ENCODE measurements around the gene ISM1.

ISM1 gene

GRCh38 chr20:13286052-13286451, 65.0 kb downstream of the ISM1 start:
- peaks cover 0 to 22% (median 5%) of the 10 kb centered on the region in 3 donors for H3K36me3 ChIP-seq
- no peak overlapping the region for H3K27ac ChIP-seq

GRCh38 chr20:13286607-13287006, 65.5 kb downstream of the ISM1 start:
- TF ChIP-seq CTCF (IDR thresholded peaks at IDR 0.05), result no peak
- H3K4me1 ChIP-seq, result no peaks in the 10 kb centered on the region
- H3K9me3 ChIP-seq, result no peaks in the 10 kb centered on the region
- intact Hi-C loops (cut with DNase I; ENCODE audit: low total_unique reads), result no loop called here
- H3K4me3 ChIP-seq, result no peak overlapping the region
- H3K36me3 ChIP-seq, result peaks cover 0 to 22% (median 4%) of the 10 kb centered on the region in 3 donors
- H3K27me3 ChIP-seq, result no peaks in the 10 kb centered on the region
- no peak for DNase-seq
- H3K27ac ChIP-seq, result no peak overlapping the region

More at GRCh38 chr20:13286052-13286451, 65.0 kb downstream of the ISM1 start:
- no peak for TF ChIP-seq CTCF (IDR thresholded peaks at IDR 0.05)
- Histone ChIP-seq H3K4me1 (no peaks in the 10 kb centered on the region), H3K9me3 (no peaks in the 10 kb centered on the region), H3K4me3 (no peak overlapping the region), H3K27me3 (no peaks in the 10 kb centered on the region)
- no peak for DNase-seq
- intact Hi-C loops (cut with DNase I; ENCODE audit: low total_unique reads), result no loop called here

GRCh38 chr20:13288357-13288756, 67.3 kb downstream of the ISM1 start:
- Histone ChIP-seq H3K27ac (no peak overlapping the region), H3K9me3 (no peaks in the 10 kb centered on the region), H3K4me1 (no peaks in the 10 kb centered on the region), H3K36me3 (peaks cover 0 to 31% (median 6%) of the 10 kb centered on the region in 3 donors), H3K4me3 (no peak overlapping the region), H3K27me3 (no peaks in the 10 kb centered on the region)
- intact Hi-C loops (cut with DNase I; ENCODE audit: low total_unique reads), result no loop called here
- no peak for DNase-seq
- TF ChIP-seq CTCF (IDR thresholded peaks at IDR 0.05), result no peak

GRCh38 chr20:13289031-13289430, 68.0 kb downstream of the ISM1 start:
- H3K27ac ChIP-seq, result no peak overlapping the region
- no peaks in the 10 kb centered on the region for H3K27me3 ChIP-seq
- intact Hi-C loops (cut with DNase I; ENCODE audit: low total_unique reads), result no loop called here
- no peak for TF ChIP-seq CTCF (IDR thresholded peaks at IDR 0.05)
- no peaks in the 10 kb centered on the region for H3K4me1 ChIP-seq
- peaks cover 0 to 31% (median 6%) of the 10 kb centered on the region in 3 donors for H3K36me3 ChIP-seq
- no peak overlapping the region for H3K4me3 ChIP-seq
- no peaks in the 10 kb centered on the region for H3K9me3 ChIP-seq
- DNase-seq, result no peak

- TF ChIP-seq CTCF (IDR thresholded peaks at IDR 0.05), result no peak
- H3K4me1 ChIP-seq, result no peaks in the 10 kb centered on the region
These were observed 69.7 kb downstream of the ISM1 start for GRCh38 chr20:13290724-13291123.

GRCh38 chr20:13291157-13291556, 70.1 kb downstream of the ISM1 start:
- Histone ChIP-seq H3K9me3 (no peaks in the 10 kb centered on the region), H3K27me3 (no peaks in the 10 kb centered on the region), H3K4me1 (no peaks in the 10 kb centered on the region), H3K27ac (no peak overlapping the region), H3K36me3 (peaks cover 0 to 29% (median 18%) of the 10 kb centered on the region in 3 donors), H3K4me3 (no peak overlapping the region)
- TF ChIP-seq CTCF (IDR thresholded peaks at IDR 0.05), result no peak
- intact Hi-C loops (cut with DNase I; ENCODE audit: low total_unique reads), result no loop called here
- DNase-seq, result no peak

More at GRCh38 chr20:13290724-13291123, 69.7 kb downstream of the ISM1 start:
- no peaks in the 10 kb centered on the region for H3K27me3 ChIP-seq
- H3K4me3 ChIP-seq, result no peak overlapping the region
- H3K9me3 ChIP-seq, result no peaks in the 10 kb centered on the region
- H3K27ac ChIP-seq, result no peak overlapping the region
- intact Hi-C loops (cut with DNase I; ENCODE audit: low total_unique reads), result no loop called here
- peaks cover 0 to 31% (median 18%) of the 10 kb centered on the region in 3 donors for H3K36me3 ChIP-seq
- DNase-seq, result no peak

All from tibial artery (tissue), 4 donors.